HL-60 (cell line): ENCODE results near the gene TGFBI.

Experiments
- DNase-seq, 2 experiments: peaks; one replicate each; pipeline ENCODE4 v3.0.0-alpha.2; 2010 to 2020; ENCODE audit warnings: low read depth in 1 of 2, low spot score in 1 of 2
- H3K27ac ChIP-seq: fragments of 250-450 bp; sonication (Bioruptor Pico); replicated peaks from 2 replicates; pipeline ENCODE4 v1.5.1; 2020; ENCODE audit warnings: mild to moderate bottlenecking, moderate library complexity
- H3K27me3 ChIP-seq: fragments of 250-450 bp; sonication (Bioruptor Pico); 2 replicates; pipeline ENCODE4 v1.5.1; 2021; ENCODE audit warnings: mild to moderate bottlenecking, moderate library complexity; ENCODE audit not compliant: insufficient read depth, poor library complexity, severe bottlenecking
- H3K4me3 ChIP-seq: replicated peaks from 2 replicates; pipeline ENCODE4 v1.5.1; 2011; ENCODE audit warnings: mild to moderate bottlenecking, control low read depth, low read length; ENCODE audit not compliant: insufficient read depth
- GABPA ChIP-seq: IDR thresholded peaks from 2 replicates; pipeline ENCODE4 v1.6.1; 2012; ENCODE audit warnings: low read depth
- POLR2AphosphoS5 ChIP-seq: IDR thresholded peaks from 2 replicates; pipeline ENCODE4 v1.6.1; 2012; ENCODE audit warnings: low read depth
- SPI1 ChIP-seq: IDR thresholded peaks from 2 replicates; pipeline ENCODE4 v1.6.1; 2012; ENCODE audit warnings: low read depth, mild to moderate bottlenecking, borderline replicate concordance
- TF ChIP-seq, protein P1 (sequence below): IDR thresholded peaks from one replicate; pipeline ENCODE4 v1.5.1; 2011; ENCODE audit warnings: low read length, control low read depth, inconsistent platforms; ENCODE audit not compliant: insufficient read depth
- TF ChIP-seq, protein P2 (sequence below): IDR thresholded peaks from 2 replicates; pipeline ENCODE4 v1.6.1; 2012; ENCODE audit warnings: low read depth; ENCODE audit not compliant: insufficient replicate concordance

Gene TGFBI

DNA sequence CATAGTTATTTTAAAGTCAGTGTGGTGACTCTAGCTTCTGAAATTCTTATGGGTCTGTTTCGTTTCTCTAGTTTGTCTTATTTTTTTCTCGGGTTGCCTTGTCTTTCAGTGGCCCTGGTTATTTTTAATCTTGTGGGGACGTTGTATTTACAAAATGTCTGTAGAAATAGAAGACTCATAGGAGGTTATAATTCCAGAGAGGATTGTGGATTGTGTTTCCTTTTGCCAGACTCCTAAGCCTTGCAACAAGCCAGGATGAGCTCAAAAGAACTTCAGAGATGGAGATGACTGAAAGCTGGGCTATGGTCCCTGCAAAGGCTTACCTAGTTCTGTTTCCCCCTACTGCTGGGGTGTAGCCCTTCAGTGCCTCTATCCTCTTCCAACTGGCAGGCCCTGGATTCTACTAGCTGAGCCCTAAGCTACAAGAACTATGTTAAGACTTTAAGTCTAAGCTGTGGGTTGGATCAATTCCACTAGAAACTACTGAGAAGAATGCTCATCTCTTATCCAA, 41.8 kb upstream of the TGFBI start:
- H3K27ac ChIP-seq = no peak overlapping the region
- no peak for DNase-seq
- TF ChIP-seq, protein P1, sequence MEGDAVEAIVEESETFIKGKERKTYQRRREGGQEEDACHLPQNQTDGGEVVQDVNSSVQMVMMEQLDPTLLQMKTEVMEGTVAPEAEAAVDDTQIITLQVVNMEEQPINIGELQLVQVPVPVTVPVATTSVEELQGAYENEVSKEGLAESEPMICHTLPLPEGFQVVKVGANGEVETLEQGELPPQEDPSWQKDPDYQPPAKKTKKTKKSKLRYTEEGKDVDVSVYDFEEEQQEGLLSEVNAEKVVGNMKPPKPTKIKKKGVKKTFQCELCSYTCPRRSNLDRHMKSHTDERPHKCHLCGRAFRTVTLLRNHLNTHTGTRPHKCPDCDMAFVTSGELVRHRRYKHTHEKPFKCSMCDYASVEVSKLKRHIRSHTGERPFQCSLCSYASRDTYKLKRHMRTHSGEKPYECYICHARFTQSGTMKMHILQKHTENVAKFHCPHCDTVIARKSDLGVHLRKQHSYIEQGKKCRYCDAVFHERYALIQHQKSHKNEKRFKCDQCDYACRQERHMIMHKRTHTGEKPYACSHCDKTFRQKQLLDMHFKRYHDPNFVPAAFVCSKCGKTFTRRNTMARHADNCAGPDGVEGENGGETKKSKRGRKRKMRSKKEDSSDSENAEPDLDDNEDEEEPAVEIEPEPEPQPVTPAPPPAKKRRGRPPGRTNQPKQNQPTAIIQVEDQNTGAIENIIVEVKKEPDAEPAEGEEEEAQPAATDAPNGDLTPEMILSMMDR = no peak
- TF ChIP-seq POLR2AphosphoS5 (no peak), GABPA (no peak), SPI1 (no peak)
- TF ChIP-seq, protein P2, sequence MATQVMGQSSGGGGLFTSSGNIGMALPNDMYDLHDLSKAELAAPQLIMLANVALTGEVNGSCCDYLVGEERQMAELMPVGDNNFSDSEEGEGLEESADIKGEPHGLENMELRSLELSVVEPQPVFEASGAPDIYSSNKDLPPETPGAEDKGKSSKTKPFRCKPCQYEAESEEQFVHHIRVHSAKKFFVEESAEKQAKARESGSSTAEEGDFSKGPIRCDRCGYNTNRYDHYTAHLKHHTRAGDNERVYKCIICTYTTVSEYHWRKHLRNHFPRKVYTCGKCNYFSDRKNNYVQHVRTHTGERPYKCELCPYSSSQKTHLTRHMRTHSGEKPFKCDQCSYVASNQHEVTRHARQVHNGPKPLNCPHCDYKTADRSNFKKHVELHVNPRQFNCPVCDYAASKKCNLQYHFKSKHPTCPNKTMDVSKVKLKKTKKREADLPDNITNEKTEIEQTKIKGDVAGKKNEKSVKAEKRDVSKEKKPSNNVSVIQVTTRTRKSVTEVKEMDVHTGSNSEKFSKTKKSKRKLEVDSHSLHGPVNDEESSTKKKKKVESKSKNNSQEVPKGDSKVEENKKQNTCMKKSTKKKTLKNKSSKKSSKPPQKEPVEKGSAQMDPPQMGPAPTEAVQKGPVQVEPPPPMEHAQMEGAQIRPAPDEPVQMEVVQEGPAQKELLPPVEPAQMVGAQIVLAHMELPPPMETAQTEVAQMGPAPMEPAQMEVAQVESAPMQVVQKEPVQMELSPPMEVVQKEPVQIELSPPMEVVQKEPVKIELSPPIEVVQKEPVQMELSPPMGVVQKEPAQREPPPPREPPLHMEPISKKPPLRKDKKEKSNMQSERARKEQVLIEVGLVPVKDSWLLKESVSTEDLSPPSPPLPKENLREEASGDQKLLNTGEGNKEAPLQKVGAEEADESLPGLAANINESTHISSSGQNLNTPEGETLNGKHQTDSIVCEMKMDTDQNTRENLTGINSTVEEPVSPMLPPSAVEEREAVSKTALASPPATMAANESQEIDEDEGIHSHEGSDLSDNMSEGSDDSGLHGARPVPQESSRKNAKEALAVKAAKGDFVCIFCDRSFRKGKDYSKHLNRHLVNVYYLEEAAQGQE = no peak
- no peaks in the 10 kb centered on the region for H3K27me3 ChIP-seq
- no peak overlapping the region for H3K4me3 ChIP-seq

DNA sequence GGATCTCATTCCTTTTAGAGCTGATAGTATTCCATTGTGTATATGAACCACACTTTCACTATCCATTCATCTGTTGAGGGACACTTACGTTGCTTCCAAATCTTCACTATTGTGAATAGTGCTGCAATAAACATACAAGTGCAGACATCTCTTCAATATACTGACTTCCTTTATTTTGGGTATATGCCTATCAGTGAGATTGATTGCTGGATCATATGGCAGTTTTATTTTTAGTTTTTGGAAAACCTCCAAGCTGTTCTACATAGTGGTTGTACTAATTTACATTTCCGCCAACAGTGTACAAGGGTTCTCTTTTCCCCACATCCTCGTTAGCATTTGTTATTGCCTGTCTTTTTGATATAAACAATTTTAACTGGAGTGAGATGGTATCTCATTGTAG, 40.2 kb upstream of the TGFBI start:
- no peak overlapping the region for H3K4me3 ChIP-seq
- H3K27me3 ChIP-seq = no peaks in the 10 kb centered on the region
- DNase-seq = no peak
- TF ChIP-seq, protein P2 = no peak
- TF ChIP-seq GABPA (no peak), POLR2AphosphoS5 (no peak), SPI1 (no peak)
- H3K27ac ChIP-seq = no peak overlapping the region

DNA sequence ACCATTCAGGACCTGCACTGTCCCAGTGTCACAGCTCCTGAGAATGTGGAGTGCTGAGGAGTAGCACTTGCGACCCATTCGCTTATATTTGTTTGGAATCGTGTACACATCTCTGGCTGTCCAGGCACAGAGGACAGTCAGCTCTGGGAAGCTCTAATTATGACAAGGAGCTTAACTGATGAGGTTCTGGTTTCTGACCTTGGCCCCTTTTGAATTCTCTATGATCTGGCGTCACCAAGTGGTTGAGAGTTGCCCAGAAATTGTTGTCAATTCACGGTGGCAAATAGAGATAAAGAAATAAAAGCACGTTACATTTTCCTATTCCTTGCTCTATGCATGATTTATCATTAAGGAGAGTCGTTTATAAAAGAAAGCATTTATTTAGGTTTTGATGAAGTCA, 39.1 kb upstream of the TGFBI start:
- no peak overlapping the region for H3K27ac ChIP-seq
- no peak overlapping the region for H3K4me3 ChIP-seq
- no peaks in the 10 kb centered on the region for H3K27me3 ChIP-seq
- TF ChIP-seq POLR2AphosphoS5 = no peak
- TF ChIP-seq, protein P1 = no peak
- no peak for TF ChIP-seq GABPA
- TF ChIP-seq, protein P2 = no peak
- TF ChIP-seq SPI1 = no peak
- no peak for DNase-seq
